ENCODE results near the gene TMEM255A.

TMEM255A gene

GRCh38 chrX:120306630-120307029 is 4.6 kb downstream of the TMEM255A start:
- DNase-seq, result no peak

GRCh38 chrX:120305531-120306141 is 5.6 kb downstream of the TMEM255A start:
- DNase-seq, result peak; percentile 40

GRCh38 chrX:120304256-120304655 is 7.0 kb downstream of the TMEM255A start:
- no peak for DNase-seq

GRCh38 chrX:120302434-120302833 is 8.8 kb downstream of the TMEM255A start:
- DNase-seq, result no peak

- DNase-seq, result no peak
These were observed 9.3 kb downstream of the TMEM255A start for GRCh38 chrX:120301960-120302359.

GRCh38 chrX:120301497-120301896 is 9.8 kb downstream of the TMEM255A start:
- no peak for DNase-seq

GRCh38 chrX:120299928-120300327 is 11.3 kb downstream of the TMEM255A start:
- no peak for DNase-seq

- DNase-seq, result no peak
These were observed 13.3 kb downstream of the TMEM255A start for GRCh38 chrX:120297923-120298322.

GRCh38 chrX:120294651-120295050 is 16.6 kb downstream of the TMEM255A start:
- DNase-seq, result no peak

- DNase-seq, result no peak
These were observed 18.2 kb downstream of the TMEM255A start for GRCh38 chrX:120293015-120293414.

GRCh38 chrX:120291211-120291610 is 20.1 kb downstream of the TMEM255A start:
- no peak for DNase-seq

- no peak for DNase-seq
These were observed 21.2 kb downstream of the TMEM255A start for GRCh38 chrX:120290107-120290506.

- no peak for DNase-seq
These were observed 23.6 kb downstream of the TMEM255A start for GRCh38 chrX:120287513-120288112.

- DNase-seq, result no peak
These were observed 24.3 kb downstream of the TMEM255A start for GRCh38 chrX:120286733-120287512.

GRCh38 chrX:120282697-120283096 is 28.6 kb downstream of the TMEM255A start:
- DNase-seq, result no peak

- no peak for DNase-seq
These were observed 29.5 kb downstream of the TMEM255A start for GRCh38 chrX:120281761-120282160.

- no peak for DNase-seq
These were observed 30.1 kb downstream of the TMEM255A start for GRCh38 chrX:120281021-120281624.

GRCh38 chrX:120274958-120275357 is 36.3 kb downstream of the TMEM255A start:
- DNase-seq, result no peak

GRCh38 chrX:120274145-120274544 is 37.1 kb downstream of the TMEM255A start:
- no peak for DNase-seq

GRCh38 chrX:120271218-120271617 is 40.0 kb downstream of the TMEM255A start:
- no peak for DNase-seq

GRCh38 chrX:120270567-120270966 is 40.7 kb downstream of the TMEM255A start:
- DNase-seq, result no peak

GRCh38 chrX:120269373-120270035 is 41.8 kb downstream of the TMEM255A start:
- no peak for DNase-seq

- DNase-seq, result no peak
These were observed 46.9 kb downstream of the TMEM255A start for GRCh38 chrX:120264341-120264740.
